WTC11 (cell line): ENCODE data around the gene ACP5. TPM values are rescaled to one million over a fixed set of nuclear protein-coding genes. Genes with fewer than 3 reads are reported as not detected.

ENCODE experiments used
- ATAC-seq: fragments of 200-7000 bp; cut with Tn5 transposase; 2 replicates; pipeline ENCODE4 v1.10.0; 2021; ENCODE audit warnings: mild to moderate bottlenecking, moderate library complexity
- CTCF ChIA-PET: fragments of 300-600 bp; sonication (Branson Sonifier 250); formaldehyde crosslinking; loops from one replicate; lab custom pipeline; 2021; ENCODE audit warnings: antibody characterized with exemption; lab: Charles Lee
- POLR2A ChIA-PET: fragments of 350-600 bp; sonication (Branson Sonifier 250); formaldehyde crosslinking; loops from one replicate; lab custom pipeline; 2021; ENCODE audit warnings: antibody characterized with exemption; lab: Charles Lee
- DNase-seq: peaks from one replicate; pipeline ENCODE4 v3.0.0; 2021; ENCODE audit warnings: low spot score
- H3K27ac Mint-ChIP-seq: 2 replicates; pipeline ENCODE4 v1.8.0; 2021; ENCODE audit warnings: mixed read lengths
- H3K27me3 Mint-ChIP-seq: 2 replicates; pipeline ENCODE4 v1.8.0; 2021; ENCODE audit warnings: low read depth, mild to moderate bottlenecking, moderate library complexity, mixed read lengths
- H3K36me3 Mint-ChIP-seq: 2 replicates; pipeline ENCODE4 v1.8.0; 2021; ENCODE audit warnings: mixed read lengths
- H3K4me1 Mint-ChIP-seq: 2 replicates; pipeline ENCODE4 v1.8.0; 2022; ENCODE audit warnings: mixed read lengths
- H3K4me3 Mint-ChIP-seq: 2 replicates; pipeline ENCODE4 v1.8.0; 2021; ENCODE audit warnings: mild to moderate bottlenecking, moderate library complexity, mixed read lengths
- H3K9me3 Mint-ChIP-seq: 2 replicates; pipeline ENCODE4 v1.8.0; 2021; ENCODE audit warnings: mixed read lengths
- ATF1 ChIP-seq: sonication (generic); formaldehyde crosslinking; IDR thresholded peaks from 2 replicates; pipeline ENCODE4 v1.8.1; 2023; ENCODE audit warnings: mild to moderate bottlenecking, moderate library complexity, missing genetic modification reagents
- CBFB ChIP-seq: sonication (generic); formaldehyde crosslinking; IDR thresholded peaks from 2 replicates; pipeline ENCODE4 v1.8.1; 2022; ENCODE audit warnings: mild to moderate bottlenecking, low read depth, missing genetic modification reagents
- ESRRA ChIP-seq: sonication (generic); formaldehyde crosslinking; IDR thresholded peaks from 2 replicates; pipeline ENCODE4 v1.8.1; 2022; ENCODE audit warnings: mild to moderate bottlenecking, missing genetic modification reagents, borderline replicate concordance
- ETV6 ChIP-seq: sonication (generic); formaldehyde crosslinking; IDR thresholded peaks from 2 replicates; pipeline ENCODE4 v1.8.1; 2022; ENCODE audit warnings: mild to moderate bottlenecking, missing genetic modification reagents
- FOXK1 ChIP-seq: sonication (generic); formaldehyde crosslinking; IDR thresholded peaks from 2 replicates; pipeline ENCODE4 v1.8.0; 2022; ENCODE audit warnings: mild to moderate bottlenecking, moderate library complexity, missing genetic modification reagents
- IRF2 ChIP-seq: sonication (generic); formaldehyde crosslinking; IDR thresholded peaks from 2 replicates; pipeline ENCODE4 v1.8.0; 2022; ENCODE audit warnings: low read depth, missing genetic modification reagents, borderline replicate concordance
- JAZF1 ChIP-seq: fragments of 250-450 bp; sonication (Bioruptor Pico); IDR thresholded peaks from 2 replicates; pipeline ENCODE4 v1.9.0; 2021; ENCODE audit warnings: moderate library complexity, mild to moderate bottlenecking, inconsistent platforms
- MYBL2 ChIP-seq: sonication (generic); formaldehyde crosslinking; IDR thresholded peaks from 2 replicates; pipeline ENCODE4 v1.8.1; 2023; ENCODE audit warnings: mild to moderate bottlenecking, moderate library complexity, missing genetic modification reagents
- NFE2L1 ChIP-seq: sonication (generic); formaldehyde crosslinking; IDR thresholded peaks from 2 replicates; pipeline ENCODE4 v1.8.1; 2023; ENCODE audit warnings: missing genetic modification reagents
- PRRX2 ChIP-seq: fragments of 250-450 bp; sonication (Bioruptor Pico); IDR thresholded peaks from 2 replicates; pipeline ENCODE4 v1.8.0; 2021; ENCODE audit warnings: mild to moderate bottlenecking
- RORB ChIP-seq: fragments of 250-450 bp; sonication (Bioruptor Pico); IDR thresholded peaks from 2 replicates; pipeline ENCODE4 v1.9.0; 2021; ENCODE audit warnings: mild to moderate bottlenecking
- SMAD4 ChIP-seq: sonication (generic); formaldehyde crosslinking; IDR thresholded peaks from 2 replicates; pipeline ENCODE4 v1.8.0; 2022; ENCODE audit warnings: mild to moderate bottlenecking, missing genetic modification reagents
- SOX15 ChIP-seq: fragments of 250-450 bp; sonication (Bioruptor Pico); IDR thresholded peaks from 2 replicates; pipeline ENCODE4 v1.9.0; 2021; ENCODE audit warnings: mild to moderate bottlenecking
- TCF7 ChIP-seq: sonication (generic); formaldehyde crosslinking; IDR thresholded peaks from 2 replicates; pipeline ENCODE4 v1.8.0; 2022; ENCODE audit warnings: mild to moderate bottlenecking, low read depth, missing genetic modification reagents, moderate library complexity
- TP53 ChIP-seq: sonication (generic); formaldehyde crosslinking; IDR thresholded peaks from 2 replicates; pipeline ENCODE4 v1.8.1; 2023; ENCODE audit warnings: mild to moderate bottlenecking, missing genetic modification reagents
- ZNF121 ChIP-seq: sonication (generic); formaldehyde crosslinking; IDR thresholded peaks from 2 replicates; pipeline ENCODE4 v1.8.0; 2023; ENCODE audit warnings: missing genetic modification reagents
- ZNF219 ChIP-seq: sonication (generic); formaldehyde crosslinking; IDR thresholded peaks from 2 replicates; pipeline ENCODE4 v1.8.0; 2023; ENCODE audit warnings: missing genetic modification reagents, mild to moderate bottlenecking, borderline replicate concordance
- ZNF263 ChIP-seq: sonication (generic); formaldehyde crosslinking; IDR thresholded peaks from 2 replicates; pipeline ENCODE4 v1.8.1; 2022; ENCODE audit warnings: low read depth, mild to moderate bottlenecking, moderate library complexity, missing genetic modification reagents
- total RNA-seq: library from RNA; stranded (reverse); gene quantifications from 3 replicates; pipeline ENCODE4 v1.2.3, GENCODE V29; 2021
- TF ChIP-seq, protein P1 (sequence below): sonication (generic); formaldehyde crosslinking; IDR thresholded peaks from 2 replicates; pipeline ENCODE4 v1.8.1; 2022; ENCODE audit warnings: low read depth, missing genetic modification reagents, borderline replicate concordance
- TF ChIP-seq, protein P2 (sequence below): fragments of 250-450 bp; sonication (Bioruptor Pico); IDR thresholded peaks from 2 replicates; pipeline ENCODE4 v1.8.0; 2021; ENCODE audit warnings: mild to moderate bottlenecking
- TF ChIP-seq, protein P3 (sequence below): sonication (generic); formaldehyde crosslinking; conservative IDR thresholded peaks from 2 replicates; pipeline ENCODE4 v1.8.1; 2022; ENCODE audit warnings: mild to moderate bottlenecking, missing genetic modification reagents
- TF ChIP-seq, protein P4 (sequence below): fragments of 250-450 bp; sonication (Bioruptor Pico); conservative IDR thresholded peaks from 2 replicates; pipeline ENCODE4 v1.9.0; 2021; ENCODE audit warnings: mild to moderate bottlenecking
- TF ChIP-seq, protein P5 (sequence below): fragments of 250-450 bp; sonication (Bioruptor Pico); IDR thresholded peaks from 2 replicates; pipeline ENCODE4 v1.9.0; 2021; ENCODE audit warnings: mild to moderate bottlenecking, borderline replicate concordance

ACP5 gene
- total RNA-seq, 1 experiment from 2014 or later, result 8.6 TPM

DNA sequence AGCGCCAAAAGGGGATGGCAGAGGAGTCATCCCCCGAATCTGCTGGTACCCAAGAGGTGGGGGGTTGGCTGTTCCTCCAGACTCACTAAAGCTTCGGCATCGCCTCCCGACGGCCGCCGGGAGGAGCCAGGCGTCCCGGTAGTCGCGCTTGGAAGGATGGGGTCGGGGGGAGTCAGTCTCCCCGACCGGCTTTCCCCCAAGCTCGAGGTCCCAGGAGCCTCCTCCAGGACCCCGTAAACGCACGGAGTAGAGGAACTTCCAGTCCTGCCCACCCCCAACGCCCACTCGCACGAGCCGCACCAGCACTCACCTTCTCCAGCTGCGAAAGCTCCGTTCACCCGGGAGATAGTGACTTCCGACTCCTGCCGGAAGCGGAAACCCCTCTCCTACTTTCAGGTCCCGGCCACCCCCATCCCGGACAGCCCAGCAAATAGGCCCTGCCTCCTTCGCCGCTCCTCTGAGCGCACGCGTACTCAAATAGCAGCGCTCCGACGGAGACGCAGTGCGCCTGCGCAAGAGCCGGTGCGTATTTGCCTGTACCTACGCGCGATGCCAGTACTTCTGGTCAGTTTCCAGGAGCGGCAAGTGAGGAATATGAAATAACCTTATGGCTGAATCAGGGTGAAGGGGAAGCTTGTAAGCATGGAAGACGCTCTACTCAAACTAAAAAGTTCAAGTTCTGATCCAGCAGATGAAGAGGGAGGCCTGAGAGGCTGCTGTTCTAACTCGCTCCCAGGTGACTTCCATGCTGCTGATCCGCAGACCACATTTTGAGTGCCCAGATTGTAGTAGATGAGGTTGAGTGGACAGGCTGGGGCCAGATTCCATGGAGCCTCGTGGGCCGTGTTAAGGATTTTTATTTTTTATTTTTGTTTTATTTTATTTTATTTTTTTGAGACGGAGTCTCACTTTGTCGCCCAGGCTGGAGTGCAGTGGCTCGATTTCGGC, 18.3 kb downstream of the ACP5 start, which contains the start of gene ELOF1 (continued):
- TF ChIP-seq, protein P1, sequence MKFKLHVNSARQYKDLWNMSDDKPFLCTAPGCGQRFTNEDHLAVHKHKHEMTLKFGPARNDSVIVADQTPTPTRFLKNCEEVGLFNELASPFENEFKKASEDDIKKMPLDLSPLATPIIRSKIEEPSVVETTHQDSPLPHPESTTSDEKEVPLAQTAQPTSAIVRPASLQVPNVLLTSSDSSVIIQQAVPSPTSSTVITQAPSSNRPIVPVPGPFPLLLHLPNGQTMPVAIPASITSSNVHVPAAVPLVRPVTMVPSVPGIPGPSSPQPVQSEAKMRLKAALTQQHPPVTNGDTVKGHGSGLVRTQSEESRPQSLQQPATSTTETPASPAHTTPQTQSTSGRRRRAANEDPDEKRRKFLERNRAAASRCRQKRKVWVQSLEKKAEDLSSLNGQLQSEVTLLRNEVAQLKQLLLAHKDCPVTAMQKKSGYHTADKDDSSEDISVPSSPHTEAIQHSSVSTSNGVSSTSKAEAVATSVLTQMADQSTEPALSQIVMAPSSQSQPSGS (CRISPR knock-in tag), result no peak
- TF ChIP-seq IRF2 (CRISPR knock-in tag) (no peak), ESRRA (CRISPR knock-in tag) (no peak), RORB (no peak), ZNF121 (CRISPR knock-in tag) (no peak), JAZF1 (no peak), SOX15 (CRISPR knock-in tag) (no peak), TCF7 (CRISPR knock-in tag) (no peak), CBFB (no peak), MYBL2 (CRISPR knock-in tag) (peak; percentile 62; the same call in 1 of the 2 replicates), ZNF219 (no peak), SMAD4 (no peak), FOXK1 (CRISPR knock-in tag) (0 out of 2 replicates have a peak, but pooled peaks have one; percentile 62), ZNF263 (CRISPR knock-in tag) (no peak), ETV6 (CRISPR knock-in tag) (peak; percentile 90), TP53 (CRISPR knock-in tag) (no peak), NFE2L1 (CRISPR knock-in tag) (peak; percentile 46; the same call in 1 of the 2 replicates)
- TF ChIP-seq, protein P2, sequence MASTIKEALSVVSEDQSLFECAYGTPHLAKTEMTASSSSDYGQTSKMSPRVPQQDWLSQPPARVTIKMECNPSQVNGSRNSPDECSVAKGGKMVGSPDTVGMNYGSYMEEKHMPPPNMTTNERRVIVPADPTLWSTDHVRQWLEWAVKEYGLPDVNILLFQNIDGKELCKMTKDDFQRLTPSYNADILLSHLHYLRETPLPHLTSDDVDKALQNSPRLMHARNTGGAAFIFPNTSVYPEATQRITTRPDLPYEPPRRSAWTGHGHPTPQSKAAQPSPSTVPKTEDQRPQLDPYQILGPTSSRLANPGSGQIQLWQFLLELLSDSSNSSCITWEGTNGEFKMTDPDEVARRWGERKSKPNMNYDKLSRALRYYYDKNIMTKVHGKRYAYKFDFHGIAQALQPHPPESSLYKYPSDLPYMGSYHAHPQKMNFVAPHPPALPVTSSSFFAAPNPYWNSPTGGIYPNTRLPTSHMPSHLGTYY, result no peak
- TF ChIP-seq, protein P3, sequence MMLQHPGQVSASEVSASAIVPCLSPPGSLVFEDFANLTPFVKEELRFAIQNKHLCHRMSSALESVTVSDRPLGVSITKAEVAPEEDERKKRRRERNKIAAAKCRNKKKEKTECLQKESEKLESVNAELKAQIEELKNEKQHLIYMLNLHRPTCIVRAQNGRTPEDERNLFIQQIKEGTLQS (CRISPR knock-in tag), result no peak
- TF ChIP-seq, all 79 proteins: peak for 12

DNA sequence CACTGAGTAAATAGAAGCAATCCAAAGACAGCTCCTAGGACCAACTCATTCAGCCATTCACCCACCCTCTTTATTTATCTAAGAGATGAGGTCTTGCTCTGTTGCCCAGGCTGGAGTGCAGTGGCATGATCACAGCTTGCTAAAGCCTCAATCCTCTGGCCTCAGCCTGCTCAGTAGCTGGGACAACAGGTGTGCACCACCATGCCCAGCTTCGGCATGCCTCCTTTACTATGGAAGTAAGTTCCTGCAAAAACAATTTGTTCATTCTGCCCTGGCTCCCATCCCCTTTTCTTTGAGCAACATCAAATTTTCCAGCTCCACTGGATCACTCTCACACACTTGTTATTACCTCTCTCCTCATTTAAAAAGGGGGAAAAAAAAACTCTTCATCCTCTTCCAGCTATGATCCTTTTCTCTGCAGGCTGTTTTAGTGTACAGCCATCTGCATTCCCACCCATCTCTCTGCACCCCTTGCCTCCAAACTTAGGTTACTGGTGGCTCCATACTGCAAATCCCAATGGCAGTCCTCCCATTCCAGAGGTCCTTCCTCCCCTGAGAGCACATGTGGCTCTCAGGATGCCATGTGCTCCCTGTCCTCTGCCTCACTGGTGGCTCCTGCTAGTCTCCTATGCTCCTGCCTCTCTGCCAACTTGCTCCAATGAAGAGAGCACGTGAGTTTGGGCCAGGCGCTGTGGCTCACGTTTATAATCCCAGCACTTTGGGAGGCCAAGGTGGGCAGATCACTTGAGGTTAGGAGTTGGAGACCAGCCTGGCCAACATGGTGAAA, 20.6 kb downstream of the ACP5 start:
- peak overlapping the region; percentile 83 for H3K4me3 Mint-ChIP-seq
- peaks cover 2% of the 10 kb centered on the region; the same call in 1 of the 2 replicates for H3K27me3 Mint-ChIP-seq
- H3K4me1 Mint-ChIP-seq, result peaks cover 16% of the 10 kb centered on the region
- TF ChIP-seq ATF1 (CRISPR knock-in tag) (no peak), PRRX2 (CRISPR knock-in tag) (no peak)
- TF ChIP-seq, protein P4, sequence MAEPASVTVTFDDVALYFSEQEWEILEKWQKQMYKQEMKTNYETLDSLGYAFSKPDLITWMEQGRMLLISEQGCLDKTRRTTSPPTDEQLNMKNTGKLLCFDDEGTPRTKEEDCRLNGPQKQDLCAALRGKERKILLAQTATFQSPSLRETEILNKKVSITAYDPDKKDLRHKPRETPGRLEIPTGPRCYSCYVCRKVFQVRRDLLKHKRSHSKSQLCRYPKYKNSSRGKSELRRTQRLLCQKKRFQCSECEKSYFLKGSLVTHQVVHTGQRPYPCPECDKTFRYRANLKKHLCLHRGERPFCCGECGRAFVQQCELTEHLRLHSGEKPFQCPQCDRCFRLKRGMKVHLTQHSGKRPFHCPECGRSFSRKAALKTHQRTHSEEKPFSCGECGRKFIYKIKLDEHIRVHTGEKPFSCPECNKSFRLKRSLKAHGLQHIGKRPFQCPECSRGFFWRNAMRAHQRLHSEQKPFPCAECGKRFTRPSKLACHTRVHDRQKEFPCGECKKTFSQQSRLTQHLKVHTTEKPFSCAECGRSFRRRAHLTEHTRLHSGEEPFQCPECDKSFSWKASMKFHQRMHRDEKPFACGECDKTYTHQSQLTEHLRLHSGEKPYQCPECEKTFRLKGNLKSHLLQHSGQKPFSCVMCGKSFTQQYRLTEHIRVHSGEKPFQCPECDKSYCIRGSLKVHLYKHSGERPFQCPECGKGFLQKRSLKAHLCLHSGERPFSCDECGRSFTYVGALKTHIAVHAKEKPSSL (CRISPR knock-in tag), result no peak
- TF ChIP-seq, protein P5, sequence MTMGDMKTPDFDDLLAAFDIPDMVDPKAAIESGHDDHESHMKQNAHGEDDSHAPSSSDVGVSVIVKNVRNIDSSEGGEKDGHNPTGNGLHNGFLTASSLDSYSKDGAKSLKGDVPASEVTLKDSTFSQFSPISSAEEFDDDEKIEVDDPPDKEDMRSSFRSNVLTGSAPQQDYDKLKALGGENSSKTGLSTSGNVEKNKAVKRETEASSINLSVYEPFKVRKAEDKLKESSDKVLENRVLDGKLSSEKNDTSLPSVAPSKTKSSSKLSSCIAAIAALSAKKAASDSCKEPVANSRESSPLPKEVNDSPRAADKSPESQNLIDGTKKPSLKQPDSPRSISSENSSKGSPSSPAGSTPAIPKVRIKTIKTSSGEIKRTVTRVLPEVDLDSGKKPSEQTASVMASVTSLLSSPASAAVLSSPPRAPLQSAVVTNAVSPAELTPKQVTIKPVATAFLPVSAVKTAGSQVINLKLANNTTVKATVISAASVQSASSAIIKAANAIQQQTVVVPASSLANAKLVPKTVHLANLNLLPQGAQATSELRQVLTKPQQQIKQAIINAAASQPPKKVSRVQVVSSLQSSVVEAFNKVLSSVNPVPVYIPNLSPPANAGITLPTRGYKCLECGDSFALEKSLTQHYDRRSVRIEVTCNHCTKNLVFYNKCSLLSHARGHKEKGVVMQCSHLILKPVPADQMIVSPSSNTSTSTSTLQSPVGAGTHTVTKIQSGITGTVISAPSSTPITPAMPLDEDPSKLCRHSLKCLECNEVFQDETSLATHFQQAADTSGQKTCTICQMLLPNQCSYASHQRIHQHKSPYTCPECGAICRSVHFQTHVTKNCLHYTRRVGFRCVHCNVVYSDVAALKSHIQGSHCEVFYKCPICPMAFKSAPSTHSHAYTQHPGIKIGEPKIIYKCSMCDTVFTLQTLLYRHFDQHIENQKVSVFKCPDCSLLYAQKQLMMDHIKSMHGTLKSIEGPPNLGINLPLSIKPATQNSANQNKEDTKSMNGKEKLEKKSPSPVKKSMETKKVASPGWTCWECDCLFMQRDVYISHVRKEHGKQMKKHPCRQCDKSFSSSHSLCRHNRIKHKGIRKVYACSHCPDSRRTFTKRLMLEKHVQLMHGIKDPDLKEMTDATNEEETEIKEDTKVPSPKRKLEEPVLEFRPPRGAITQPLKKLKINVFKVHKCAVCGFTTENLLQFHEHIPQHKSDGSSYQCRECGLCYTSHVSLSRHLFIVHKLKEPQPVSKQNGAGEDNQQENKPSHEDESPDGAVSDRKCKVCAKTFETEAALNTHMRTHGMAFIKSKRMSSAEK (CRISPR knock-in tag), result no peak
- ChIA-PET CTCF (interaction anchor here (0.6 to 0.9 kb wide), 3 partner anchors 86 to 195 kb away, joined by 3 read pairs; no protein-coding TSS in a partner anchor), POLR2A (no interaction called here)
- no peak for ATAC-seq
- no peaks in the 10 kb centered on the region for H3K9me3 Mint-ChIP-seq
- H3K36me3 Mint-ChIP-seq, result peaks cover 13% of the 10 kb centered on the region
- peak overlapping the region; percentile 18 for H3K27ac Mint-ChIP-seq
- no peak for DNase-seq
